BJ (cell line): ENCODE data around the gene TP53BP1. TPM values are rescaled to one million over a fixed set of nuclear protein-coding genes. Genes with fewer than 3 reads are reported as not detected.

Experiments
- CTCF ChIA-PET: fragments of 350-600 bp; formaldehyde crosslinking; extraction: SDS; loops from one replicate; lab custom pipeline; 2021; ENCODE audit warnings: antibody characterized with exemption, inconsistent platforms; lab: Yijun Ruan, JAX
- POLR2A ChIA-PET: fragments of 300-600 bp; sonication (Branson Sonifier 250); formaldehyde crosslinking; extraction: SDS; loops from one replicate; lab custom pipeline; 2021; ENCODE audit warnings: antibody characterized with exemption; lab: Charles Lee
- DNase-seq: peaks from one replicate; pipeline ENCODE4 v3.0.0-alpha.2; 2011; ENCODE audit warnings: low read depth
- H3K27me3 ChIP-seq: 2 replicates; pipeline ENCODE4 v1.6.0; 2011; ENCODE audit warnings: low read length; ENCODE audit not compliant: control insufficient read depth, insufficient read depth
- H3K36me3 ChIP-seq: 2 replicates; pipeline ENCODE4 v1.5.1; 2011; ENCODE audit warnings: low read length; ENCODE audit not compliant: control insufficient read depth, insufficient read depth
- H3K4me3 ChIP-seq: 2 replicates; pipeline ENCODE4 v1.5.1; 2011; ENCODE audit warnings: low read depth, mild to moderate bottlenecking, control low read depth, low read length
- CTCF ChIP-seq: IDR thresholded peaks from 2 replicates; pipeline ENCODE4 v1.5.1; 2011; ENCODE audit warnings: low read depth, mild to moderate bottlenecking, control low read depth, inconsistent platforms, low read length, moderate library complexity; ENCODE audit not compliant: insufficient read depth
- polyA plus RNA-seq: library from polyadenylated mRNA; depleted of rRNA; stranded (reverse); fragments of >200 nt; gene quantifications from 2 replicates; pipeline ENCODE4 v1.2.3, GENCODE V29; 2011; rRNA removed

The TP53BP1 gene
- polyA plus RNA-seq, 1 experiment: 48.3 TPM

GRCh38 chr15:43370975-43371974 lies 121.7 kb downstream of the TP53BP1 start, which contains the start of the genes TUBGCP4 and ZSCAN29:
TSS of gene TUBGCP4 (plus strand) at chr15:43371101. CDS start at chr15:43371355, 254 bp downstream.
TSS of gene ZSCAN29 (minus strand) at chr15:43371043. CDS start at chr15:43369913, 1,130 bp downstream.
- H3K36me3 ChIP-seq: peaks cover 3% of the 10 kb centered on the region
- POLR2A ChIA-PET: interaction anchor here (0.6 to 0.7 kb wide), 2 partner anchors 139 to 254 kb away, joined by 3 to 6 read pairs; no protein-coding TSS in a partner anchor
- TF ChIP-seq CTCF: peak; percentile 44
- H3K4me3 ChIP-seq: peak within 1 kb of the TSS; percentile 72
- CTCF ChIA-PET: interaction anchor here (0.6 to 1.4 kb wide), 5 partner anchors 9 to 37 kb away, joined by 3 to 4 read pairs (median 3); no protein-coding TSS in a partner anchor
- DNase-seq: no peak
- no peaks in the 10 kb centered on the region for H3K27me3 ChIP-seq

GRCh38 chr15:43370310-43370974 lies 122.5 kb downstream of the TP53BP1 start:
- POLR2A ChIA-PET: interaction anchor here (0.6 to 0.7 kb wide), 2 partner anchors 140 to 255 kb away, joined by 3 to 6 read pairs; no protein-coding TSS in a partner anchor
- CTCF ChIA-PET: interaction anchor here (0.6 to 1.4 kb wide), 5 partner anchors 10 to 36 kb away, joined by 3 to 4 read pairs (median 3); no protein-coding TSS in a partner anchor
- no peak for DNase-seq
- H3K4me3 ChIP-seq: peak overlapping the region; percentile 72
- no peak for TF ChIP-seq CTCF
- H3K27me3 ChIP-seq: no peaks in the 10 kb centered on the region
- peaks cover 7% of the 10 kb centered on the region for H3K36me3 ChIP-seq

- CTCF ChIA-PET: interaction anchor here (1.0 kb wide), 1 partner anchor 15 kb away, joined by 6 read pairs; no protein-coding TSS in a partner anchor
- no peaks in the 10 kb centered on the region for H3K27me3 ChIP-seq
- peaks cover 17% of the 10 kb centered on the region for H3K36me3 ChIP-seq
- DNase-seq: no peak
- H3K4me3 ChIP-seq: no peak overlapping the region
- no peak for TF ChIP-seq CTCF
- POLR2A ChIA-PET: no interaction called here
Measured at GRCh38 chr15:43361313-43361903, 131.5 kb downstream of the TP53BP1 start.

- ChIA-PET CTCF (interaction anchor here (1.0 kb wide), 1 partner anchor 16 kb away, joined by 6 read pairs; no protein-coding TSS in a partner anchor), POLR2A (no interaction called here)
- H3K4me3 ChIP-seq: no peak overlapping the region
- DNase-seq: no peak
- TF ChIP-seq CTCF: no peak
- H3K36me3 ChIP-seq: peaks cover 11% of the 10 kb centered on the region
- H3K27me3 ChIP-seq: no peaks in the 10 kb centered on the region
Measured at GRCh38 chr15:43360821-43361220, 132.1 kb downstream of the TP53BP1 start.

Other genes starting within 250 kb of the TP53BP1 start
- not detected in 2 replicates for gene TGM5, start 226.2 kb downstream of the TP53BP1 start, polyA plus RNA-seq
- gene TGM7, start 190.9 kb downstream of the TP53BP1 start, polyA plus RNA-seq: not detected in 2 replicates
- gene LCMT2, start 162.6 kb downstream of the TP53BP1 start, polyA plus RNA-seq: 8.7 and 10.7 TPM in 2 replicates
- gene ZSCAN29, start 122.1 kb downstream of the TP53BP1 start, polyA plus RNA-seq: 6.4 TPM in 2 replicates
- gene TUBGCP4, start 122.1 kb downstream of the TP53BP1 start, polyA plus RNA-seq: 10.2 and 10.3 TPM in 2 replicates
- gene MAP1A, start 24.5 kb upstream of the TP53BP1 start, polyA plus RNA-seq: 32.9 and 54.0 TPM in 2 replicates
- 24.1 and 29.2 TPM in 2 replicates for gene PPIP5K1, start 97.1 kb upstream of the TP53BP1 start, polyA plus RNA-seq
- gene CKMT1B, start 100.9 kb upstream of the TP53BP1 start, polyA plus RNA-seq: 0.12 and 0.25 TPM in 2 replicates
- gene STRC, start 125.6 kb upstream of the TP53BP1 start, polyA plus RNA-seq: not detected in 2 replicates
- 1.1 and 1.9 TPM in 2 replicates for gene CATSPER2, start 155.7 kb upstream of the TP53BP1 start, polyA plus RNA-seq
- 0.17 TPM in 1 of 2 replicates, not detected in the other for gene CKMT1A, start 200.7 kb upstream of the TP53BP1 start, polyA plus RNA-seq